GM18526 (cell line): ENCODE measurements around the gene CDH23.

Experiments used
- POLR2A ChIP-seq: IDR thresholded peaks from 3 replicates; pipeline ENCODE4 v1.6.1; 2011; ENCODE audit not compliant: insufficient read length; ENCODE audit errors: extremely low read depth

CDH23 gene

DNA sequence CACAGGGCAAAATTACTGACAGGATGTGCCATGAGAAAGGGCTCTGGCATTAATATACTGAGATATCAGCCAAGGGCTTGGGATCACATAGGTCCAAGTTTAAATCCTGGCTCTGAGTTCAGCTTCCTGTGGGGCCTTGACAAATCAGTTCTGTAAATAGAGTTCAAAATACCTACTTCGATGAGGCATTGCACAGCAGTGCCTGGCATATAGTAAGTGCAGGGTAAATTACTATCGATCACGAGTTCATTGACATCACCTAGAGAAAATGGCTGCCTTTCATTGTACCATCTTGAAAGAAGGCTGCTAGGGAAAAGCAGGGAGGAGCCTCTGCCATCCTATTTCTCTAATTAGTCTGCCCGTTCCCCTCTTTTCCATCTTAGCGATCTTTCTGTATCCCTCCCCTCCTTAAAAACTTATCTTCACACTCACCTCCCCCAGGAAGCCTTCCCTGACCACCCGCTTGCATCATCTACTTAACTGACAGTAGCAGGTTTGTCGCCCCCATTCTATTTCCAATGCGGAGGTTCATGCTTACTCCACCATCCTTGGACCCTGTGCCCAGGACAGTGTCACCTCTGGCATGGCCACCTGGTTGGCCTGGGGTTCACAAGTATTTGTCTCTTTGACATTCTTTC, 198.3 kb downstream of the CDH23 start:
- no peak for TF ChIP-seq POLR2A

DNA sequence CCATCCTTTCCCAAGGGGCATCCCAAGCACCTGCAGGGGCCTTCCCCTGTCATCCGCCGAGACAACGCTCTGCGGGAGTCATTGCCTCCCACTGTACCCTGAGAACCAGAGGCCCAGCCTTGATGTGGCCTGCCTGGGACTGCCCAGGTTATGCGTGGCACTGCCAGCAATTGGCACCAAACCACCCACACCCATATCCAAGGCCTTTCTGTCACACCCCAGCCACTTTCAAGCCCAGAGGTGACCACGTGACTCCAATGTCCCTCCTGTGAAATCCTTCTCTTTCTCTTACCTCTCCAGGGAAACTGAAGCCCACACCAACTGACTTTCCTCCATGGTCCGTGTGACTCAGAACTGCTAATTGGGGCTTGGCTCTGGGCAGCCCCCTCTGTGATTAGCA, 198.9 kb downstream of the CDH23 start:
- no peak for TF ChIP-seq POLR2A

DNA sequence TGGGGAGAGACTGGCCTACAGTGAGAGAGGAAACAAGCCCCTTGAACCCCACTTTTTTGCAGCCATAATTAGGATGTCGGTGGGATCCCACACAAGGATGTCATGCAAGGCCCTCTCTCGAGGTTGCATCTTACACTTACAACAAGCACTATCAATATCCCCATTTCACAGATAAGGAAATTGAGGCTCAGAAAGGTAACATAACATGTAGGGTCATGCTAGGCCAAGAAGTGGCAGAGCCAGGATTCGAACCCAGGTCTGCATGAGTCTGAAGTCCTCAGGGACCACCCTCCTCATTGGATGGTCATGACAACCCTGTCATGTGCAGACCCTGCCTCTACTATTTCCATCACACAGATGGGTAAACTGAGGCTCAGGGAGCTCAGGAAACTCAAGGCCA, 199.4 kb downstream of the CDH23 start:
- no peak for TF ChIP-seq POLR2A

DNA sequence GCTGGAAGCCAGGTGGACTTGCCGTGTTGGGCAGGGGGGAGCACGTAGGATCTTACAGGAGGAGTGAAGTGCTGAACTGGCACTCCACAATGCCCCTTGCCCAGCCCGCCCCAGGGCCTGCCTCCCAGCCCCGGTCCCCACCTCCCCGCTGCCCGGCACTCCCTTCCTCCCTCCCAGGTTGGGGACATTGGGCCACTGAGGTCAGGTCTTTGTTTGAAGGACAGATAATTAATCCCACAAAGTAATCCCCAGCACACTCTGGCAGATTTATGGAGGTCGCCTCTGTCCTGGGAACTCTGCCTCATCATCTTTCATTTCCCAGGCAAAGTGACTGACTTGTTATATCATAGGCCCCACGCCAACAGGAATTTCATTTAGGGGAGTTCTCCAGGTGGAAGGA, 200.0 kb downstream of the CDH23 start:
- no peak for TF ChIP-seq POLR2A

DNA sequence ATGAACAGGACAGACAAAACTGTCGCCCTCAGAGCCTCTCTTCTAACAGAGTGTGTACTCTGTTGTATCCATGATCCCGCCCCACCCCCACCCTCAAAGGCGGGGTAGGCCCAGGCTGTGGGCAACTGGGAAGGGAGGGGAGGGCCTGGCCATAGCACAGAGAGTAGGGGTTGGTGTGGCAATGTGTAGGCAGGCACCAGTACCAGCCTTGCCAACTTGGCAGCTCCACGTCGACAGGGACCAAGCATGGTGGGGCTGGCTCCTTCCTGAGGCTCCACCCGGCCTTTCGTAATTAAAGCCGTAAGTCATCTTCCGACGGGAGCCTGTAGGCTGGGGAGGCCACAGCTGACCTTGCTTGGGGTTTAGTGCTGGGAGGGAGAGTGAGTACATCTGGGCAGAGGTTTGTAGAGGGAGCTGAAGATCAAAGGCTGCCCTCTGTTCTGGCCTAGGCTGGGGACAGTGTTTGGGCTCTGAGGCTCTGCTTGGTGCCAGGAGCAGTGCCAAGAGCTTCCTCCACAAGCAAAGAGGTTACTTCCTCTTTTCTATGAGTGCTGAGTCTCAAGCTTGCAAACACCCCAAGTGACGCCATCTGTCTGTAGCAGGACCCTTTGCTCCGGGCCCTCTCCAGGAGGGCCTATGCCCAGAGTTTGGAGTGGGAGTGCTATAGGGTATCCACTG, 201.2 kb downstream of the CDH23 start:
- no peak for TF ChIP-seq POLR2A

DNA sequence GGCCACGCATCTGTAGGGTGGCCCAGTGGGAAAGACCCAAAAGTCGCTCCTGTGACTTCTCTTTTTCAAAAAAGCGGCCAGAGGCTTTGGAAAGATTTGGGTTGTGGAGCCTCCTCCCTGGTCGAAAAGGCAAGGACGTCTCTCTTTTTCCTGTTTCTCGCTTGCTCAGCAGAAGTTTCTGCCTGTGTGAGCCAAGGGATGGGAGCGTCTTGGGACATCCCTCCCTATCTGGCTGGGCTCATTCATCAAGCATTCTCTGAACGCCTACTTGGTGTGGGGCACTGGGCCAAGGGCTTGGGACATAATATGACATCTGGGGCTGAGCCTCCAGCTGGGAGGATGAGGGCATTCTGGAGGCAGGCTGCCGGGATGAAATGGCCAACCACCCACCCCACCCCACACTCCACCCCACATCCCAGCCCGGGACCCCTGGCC, 201.9 kb downstream of the CDH23 start:
- TF ChIP-seq POLR2A = no peak

DNA sequence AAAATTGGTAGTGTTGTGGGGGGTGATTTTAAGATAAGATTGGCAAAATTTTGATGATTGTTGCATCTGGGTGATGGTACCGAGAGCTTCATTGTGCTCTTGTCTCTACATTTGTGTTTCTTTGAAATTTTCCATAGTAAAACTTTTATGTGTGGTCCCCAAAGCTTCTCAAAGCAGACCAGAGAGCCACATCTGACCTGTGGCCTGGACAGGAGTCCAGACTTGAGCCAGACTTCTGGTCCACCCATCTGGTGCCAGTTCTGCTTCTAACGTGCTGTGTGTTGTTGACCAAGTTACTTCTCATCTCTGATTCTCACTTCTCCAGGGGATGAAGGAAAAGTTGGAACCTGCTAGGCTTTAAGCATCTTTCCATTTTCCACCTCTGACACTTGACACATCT, 202.8 kb downstream of the CDH23 start:
- TF ChIP-seq POLR2A = no peak

DNA sequence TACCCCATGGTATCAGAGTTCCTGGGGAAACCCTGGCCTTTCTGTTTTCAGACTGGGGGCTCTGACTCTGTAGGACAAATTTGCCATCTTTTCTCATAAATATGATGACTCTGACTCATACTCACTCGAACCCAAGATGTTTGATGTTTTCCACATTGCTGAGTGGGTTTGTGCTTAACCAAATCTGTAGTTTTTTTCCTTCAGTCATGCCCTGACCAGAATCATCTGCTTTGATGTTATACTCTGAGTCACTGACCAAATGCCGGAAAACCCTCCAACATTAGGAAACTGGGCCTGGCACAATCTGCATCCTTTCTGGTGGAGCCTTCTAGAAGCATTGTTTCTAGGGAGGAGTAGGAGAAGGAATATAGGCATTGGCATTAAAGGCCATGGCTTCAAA, 204.1 kb downstream of the CDH23 start:
- TF ChIP-seq POLR2A = no peak

DNA sequence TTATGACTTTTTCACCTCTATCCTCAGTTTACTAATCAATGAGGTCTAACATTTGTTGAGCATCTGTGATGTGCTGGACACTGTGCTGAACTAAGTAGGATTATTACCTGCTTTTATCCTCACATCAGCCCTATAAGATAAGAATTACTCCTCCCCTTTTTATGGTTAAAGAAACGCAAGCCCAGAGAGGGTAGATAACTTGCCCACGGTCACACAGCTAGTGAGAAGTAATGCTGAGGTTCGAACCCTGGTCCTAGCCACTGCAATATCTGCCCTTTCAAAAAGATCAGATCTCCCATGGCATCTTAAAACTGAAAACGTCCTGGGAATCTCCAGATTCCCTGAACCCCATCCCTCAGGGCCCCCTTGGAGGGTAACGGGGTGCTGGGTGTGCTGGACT, 204.6 kb downstream of the CDH23 start:
- TF ChIP-seq POLR2A = no peak

DNA sequence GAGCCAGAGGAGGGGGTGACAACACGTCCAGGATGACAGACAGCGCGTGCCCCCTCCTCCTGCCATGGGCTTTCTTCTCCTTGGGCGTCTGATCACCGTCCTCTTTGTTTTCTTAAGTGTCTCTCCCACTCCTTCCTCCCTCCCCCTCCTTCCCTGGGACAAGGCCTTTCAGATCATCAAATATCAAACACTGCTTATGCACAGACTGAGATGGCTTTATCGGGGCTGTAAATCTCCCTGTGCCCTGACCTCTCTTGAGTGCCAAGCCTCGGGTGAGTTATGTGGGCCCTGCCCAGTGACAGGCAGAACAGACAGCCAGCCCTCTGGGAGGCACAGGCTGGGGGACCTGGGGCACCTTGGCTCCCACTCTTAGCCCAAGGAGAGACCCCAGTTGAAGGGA, 206.4 kb downstream of the CDH23 start:
- TF ChIP-seq POLR2A = no peak

DNA sequence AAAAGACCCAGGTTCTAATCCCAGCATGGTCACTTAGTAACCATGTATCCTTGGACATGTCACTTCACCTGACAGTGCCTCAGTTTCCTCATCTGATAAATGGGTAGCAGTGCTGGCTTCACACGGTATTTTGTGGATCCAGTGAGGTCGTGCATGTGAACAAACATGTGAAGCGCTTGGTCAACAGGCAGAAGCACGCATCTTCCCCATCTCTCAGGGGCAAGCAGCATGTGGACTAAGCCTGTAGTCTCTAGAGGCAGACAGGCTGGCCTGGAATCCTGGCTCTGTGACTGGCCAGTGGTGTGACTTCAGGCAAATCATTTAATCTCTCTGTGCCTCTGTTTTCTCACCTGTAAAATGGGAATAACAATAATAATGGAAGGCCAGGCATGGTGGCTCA, 207.0 kb downstream of the CDH23 start:
- no peak for TF ChIP-seq POLR2A

DNA sequence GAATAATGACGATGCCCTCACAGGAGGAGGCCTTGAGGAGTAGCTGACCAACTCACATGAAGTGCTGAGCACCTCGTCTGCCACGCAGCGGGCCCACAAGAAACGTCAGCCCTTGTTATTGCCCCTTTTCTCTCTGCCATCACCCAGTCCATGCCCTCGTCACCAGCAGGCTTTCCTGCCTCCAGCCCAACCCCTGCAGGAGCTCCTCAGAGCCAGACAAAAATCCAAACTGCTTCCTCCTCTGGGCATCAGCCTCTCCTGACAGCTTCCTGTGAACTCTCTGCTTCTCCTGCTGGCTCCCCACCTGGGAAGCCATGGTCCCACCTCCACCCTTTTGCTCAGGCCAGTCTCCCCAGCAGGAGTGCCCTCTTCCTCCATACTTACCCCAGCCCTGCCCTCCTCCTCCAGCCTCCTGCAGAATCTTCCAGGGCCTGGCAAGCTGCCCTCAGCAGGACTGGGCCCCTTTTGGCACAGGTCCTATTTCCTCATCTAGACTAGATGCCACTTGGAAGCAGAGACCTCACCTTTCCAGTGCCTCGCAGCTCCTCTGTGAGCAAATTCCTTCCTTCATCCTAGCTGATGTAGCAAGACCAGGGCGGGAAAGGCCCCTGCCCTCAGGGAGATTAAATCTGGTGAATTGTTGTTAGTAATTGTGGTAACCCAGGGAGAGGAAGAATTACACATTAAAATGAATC, 207.8 kb downstream of the CDH23 start:
- no peak for TF ChIP-seq POLR2A

DNA sequence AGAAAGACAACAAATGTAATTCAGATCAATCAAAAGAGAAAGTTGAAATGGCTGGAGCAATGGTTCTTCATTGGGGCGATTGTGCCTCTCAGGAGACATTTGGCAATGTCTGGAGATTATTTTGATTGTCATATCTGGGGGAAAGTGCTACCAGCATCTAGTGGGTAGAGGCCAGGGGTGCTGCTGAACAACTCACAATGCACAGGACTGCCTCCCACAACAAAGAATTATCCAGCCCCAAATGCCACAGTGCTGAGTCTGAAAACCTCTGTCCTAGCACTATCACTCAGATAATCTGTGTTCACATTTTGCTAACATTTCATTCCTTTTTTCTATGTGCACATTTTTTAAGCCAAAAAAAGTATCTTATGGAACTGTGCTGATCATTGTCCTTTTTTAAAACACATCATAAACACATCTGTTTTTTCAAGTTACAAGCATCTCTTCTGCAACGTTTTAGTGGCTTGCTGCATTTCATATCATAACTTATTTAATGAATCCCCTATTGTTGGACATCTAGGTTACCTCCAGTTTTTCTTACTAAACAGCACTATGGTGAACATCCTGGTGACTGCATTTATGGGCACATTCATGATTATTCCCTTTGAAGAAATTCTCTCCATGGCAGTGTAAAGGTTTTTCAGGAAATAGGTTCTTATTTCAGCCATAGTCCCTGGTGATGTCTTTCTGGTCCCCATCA, 208.7 kb downstream of the CDH23 start:
- no peak for TF ChIP-seq POLR2A

DNA sequence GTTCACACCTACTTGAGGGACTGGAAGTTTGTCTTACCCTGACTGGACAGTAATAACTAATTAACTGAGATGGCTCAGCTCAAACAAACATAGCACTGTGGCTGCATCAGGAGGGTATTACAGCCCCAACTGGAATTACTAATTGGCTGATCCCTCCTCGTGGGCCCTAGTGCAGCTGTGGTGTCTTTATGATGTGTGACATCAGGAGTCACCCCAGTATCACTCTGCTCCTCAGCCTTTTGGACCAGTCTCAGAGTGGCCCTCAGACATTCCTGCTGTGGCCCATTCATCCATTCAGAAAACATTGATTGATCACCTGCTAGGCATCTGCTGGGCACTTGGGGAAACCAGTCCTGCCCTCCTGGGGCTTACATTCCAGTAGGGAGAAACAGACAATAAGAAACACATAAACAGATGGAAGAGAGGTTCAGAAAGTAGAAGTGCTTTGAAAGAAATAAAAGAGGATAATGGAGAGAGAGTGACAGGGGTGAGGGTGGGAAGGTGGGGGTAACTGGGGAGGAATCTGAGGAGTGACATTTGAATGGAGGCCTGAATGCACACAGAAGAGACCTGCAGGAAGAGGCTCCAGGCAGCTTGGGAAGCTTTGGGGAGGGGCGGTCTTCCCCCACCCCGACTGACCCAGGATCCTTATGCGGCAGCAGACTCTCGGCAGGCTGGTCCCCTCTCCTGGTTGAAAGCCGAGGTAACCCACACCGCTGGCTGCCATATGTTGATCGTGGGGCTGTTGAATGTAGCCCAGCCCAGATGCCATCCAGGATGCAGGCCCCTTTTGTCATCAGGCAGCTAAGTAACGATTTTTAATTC, 209.7 kb downstream of the CDH23 start:
- TF ChIP-seq POLR2A = no peak

DNA sequence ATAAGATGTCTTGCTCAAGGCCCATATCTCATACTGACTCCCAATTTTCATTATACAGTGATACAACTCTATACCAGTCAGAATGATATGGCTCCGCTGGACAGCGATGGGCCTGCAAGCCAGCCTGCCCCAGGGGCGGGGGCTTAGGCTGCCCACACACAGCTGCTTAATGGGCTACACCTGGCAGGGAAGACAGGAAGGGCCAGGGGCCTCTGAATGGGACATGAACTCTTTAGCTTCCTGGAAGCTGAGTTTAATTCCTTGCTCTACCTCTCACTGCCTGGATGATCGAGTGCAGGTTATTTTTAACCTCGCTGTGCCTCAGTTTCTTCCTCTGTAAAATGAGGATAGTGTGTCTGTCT, 210.3 kb downstream of the CDH23 start:
- TF ChIP-seq POLR2A = no peak
